DND-41 (cell line): ENCODE results near the gene FRY.

ENCODE experiments used
- ATAC-seq: fragments of 200-7000 bp; cut with Tn5 transposase; 3 replicates; pipeline ENCODE4 v1.9.1; 2021; ENCODE audit warnings: low read depth; ENCODE audit not compliant: insufficient read depth
- DNase-seq: peaks from one replicate; pipeline ENCODE4 v3.0.0-alpha.2; 2020
- H2AFZ ChIP-seq: 2 replicates; pipeline ENCODE4 v1.6.0; 2012; ENCODE audit warnings: low read depth, low read length
- H3K27ac ChIP-seq: 2 replicates; pipeline ENCODE4 v1.5.1; 2012; ENCODE audit warnings: low read length, inconsistent platforms
- H3K27me3 ChIP-seq: fragments of 200-600 bp; sonication (generic); 2 replicates; pipeline ENCODE4 v1.6.0; 2012; ENCODE audit warnings: low read length, mild to moderate bottlenecking, inconsistent platforms; ENCODE audit not compliant: insufficient read depth, poor library complexity
- H3K36me3 ChIP-seq: 2 replicates; pipeline ENCODE4 v1.5.1; 2012; ENCODE audit warnings: low read length, inconsistent platforms; ENCODE audit not compliant: insufficient read depth
- H3K4me1 ChIP-seq: 2 replicates; pipeline ENCODE4 v1.5.1; 2012; ENCODE audit warnings: mild to moderate bottlenecking, low read length; ENCODE audit not compliant: insufficient read depth
- H3K4me2 ChIP-seq: 2 replicates; pipeline ENCODE4 v1.6.0; 2012; ENCODE audit warnings: mild to moderate bottlenecking, moderate library complexity, low read length, inconsistent platforms; ENCODE audit not compliant: insufficient read depth
- H3K4me3 ChIP-seq, 2 experiments: fragments of 200-600 bp in 1 of 2; shearing (Covaris generic) in 1 of 2; 2 replicates each; pipeline ENCODE4 v1.5.1; 2012 to 2016; ENCODE audit warnings: inconsistent platforms in 2 of 2, low read length in 2 of 2, mild to moderate bottlenecking in 2 of 2, low read depth in 1 of 2, moderate library complexity in 1 of 2
- H3K79me2 ChIP-seq: 2 replicates; pipeline ENCODE4 v1.6.0; 2012; ENCODE audit warnings: low read length, inconsistent platforms; ENCODE audit not compliant: insufficient read depth
- H3K9ac ChIP-seq: 2 replicates; pipeline ENCODE4 v1.6.0; 2012; ENCODE audit warnings: low read depth, mild to moderate bottlenecking, inconsistent platforms, low read length, moderate library complexity
- H3K9me3 ChIP-seq: 2 replicates; pipeline ENCODE4 v1.5.1; 2012; ENCODE audit warnings: low read length, moderate library complexity, mild to moderate bottlenecking, inconsistent platforms; ENCODE audit not compliant: insufficient read depth, severe bottlenecking
- H4K20me1 ChIP-seq: 2 replicates; pipeline ENCODE4 v1.6.0; 2012; ENCODE audit warnings: low read length; ENCODE audit not compliant: insufficient read depth
- EZH2 ChIP-seq: IDR thresholded peaks from 3 replicates; pipeline ENCODE4 v1.6.1; 2012; ENCODE audit warnings: borderline replicate concordance, low read depth, mild to moderate bottlenecking, moderate library complexity, low read length, inconsistent platforms; ENCODE audit not compliant: severe bottlenecking
- TF ChIP-seq, protein P1 (sequence below): IDR thresholded peaks from 2 replicates; pipeline ENCODE4 v1.5.1; 2012; ENCODE audit warnings: borderline replicate concordance, low read length, moderate library complexity, mild to moderate bottlenecking; ENCODE audit not compliant: poor library complexity, severe bottlenecking; ENCODE audit errors: extremely low read depth

The FRY gene

GRCh38 chr13:32019612-32020233, 11.9 kb upstream of the FRY start:
- H3K79me2 ChIP-seq: no peaks in the 10 kb centered on the region
- H2AFZ ChIP-seq: no peak overlapping the region
- TF ChIP-seq, protein P1, sequence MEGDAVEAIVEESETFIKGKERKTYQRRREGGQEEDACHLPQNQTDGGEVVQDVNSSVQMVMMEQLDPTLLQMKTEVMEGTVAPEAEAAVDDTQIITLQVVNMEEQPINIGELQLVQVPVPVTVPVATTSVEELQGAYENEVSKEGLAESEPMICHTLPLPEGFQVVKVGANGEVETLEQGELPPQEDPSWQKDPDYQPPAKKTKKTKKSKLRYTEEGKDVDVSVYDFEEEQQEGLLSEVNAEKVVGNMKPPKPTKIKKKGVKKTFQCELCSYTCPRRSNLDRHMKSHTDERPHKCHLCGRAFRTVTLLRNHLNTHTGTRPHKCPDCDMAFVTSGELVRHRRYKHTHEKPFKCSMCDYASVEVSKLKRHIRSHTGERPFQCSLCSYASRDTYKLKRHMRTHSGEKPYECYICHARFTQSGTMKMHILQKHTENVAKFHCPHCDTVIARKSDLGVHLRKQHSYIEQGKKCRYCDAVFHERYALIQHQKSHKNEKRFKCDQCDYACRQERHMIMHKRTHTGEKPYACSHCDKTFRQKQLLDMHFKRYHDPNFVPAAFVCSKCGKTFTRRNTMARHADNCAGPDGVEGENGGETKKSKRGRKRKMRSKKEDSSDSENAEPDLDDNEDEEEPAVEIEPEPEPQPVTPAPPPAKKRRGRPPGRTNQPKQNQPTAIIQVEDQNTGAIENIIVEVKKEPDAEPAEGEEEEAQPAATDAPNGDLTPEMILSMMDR: peak; percentile 69
- no peak for TF ChIP-seq EZH2
- peak; percentile 41 for DNase-seq
- H3K27me3 ChIP-seq: no peaks in the 10 kb centered on the region
- peak; percentile 65; the same call in 2 of the 3 replicates for ATAC-seq
- no peak overlapping the region for H3K4me3 ChIP-seq
- no peak overlapping the region for H3K4me2 ChIP-seq
- H3K9me3 ChIP-seq: no peaks in the 10 kb centered on the region
- no peaks in the 10 kb centered on the region for H3K4me1 ChIP-seq
- H4K20me1 ChIP-seq: no peaks in the 10 kb centered on the region
- H3K36me3 ChIP-seq: no peaks in the 10 kb centered on the region
- H3K27ac ChIP-seq: no peak overlapping the region
- no peak overlapping the region for H3K9ac ChIP-seq

- H3K27me3 ChIP-seq: no peaks in the 10 kb centered on the region
- H3K4me2 ChIP-seq: no peak overlapping the region
- DNase-seq (no peak), ATAC-seq (no peak)
- H3K79me2 ChIP-seq: no peaks in the 10 kb centered on the region
- no peaks in the 10 kb centered on the region for H3K36me3 ChIP-seq
- H3K4me3 ChIP-seq: no peak overlapping the region
- no peaks in the 10 kb centered on the region for H4K20me1 ChIP-seq
- H3K9ac ChIP-seq: no peak overlapping the region
- H2AFZ ChIP-seq: no peak overlapping the region
- H3K9me3 ChIP-seq: no peaks in the 10 kb centered on the region
- H3K27ac ChIP-seq: no peak overlapping the region
- H3K4me1 ChIP-seq: no peaks in the 10 kb centered on the region
- TF ChIP-seq EZH2: no peak
Measured at GRCh38 chr13:32021785-32022184, 9.8 kb upstream of the FRY start.

DNA sequence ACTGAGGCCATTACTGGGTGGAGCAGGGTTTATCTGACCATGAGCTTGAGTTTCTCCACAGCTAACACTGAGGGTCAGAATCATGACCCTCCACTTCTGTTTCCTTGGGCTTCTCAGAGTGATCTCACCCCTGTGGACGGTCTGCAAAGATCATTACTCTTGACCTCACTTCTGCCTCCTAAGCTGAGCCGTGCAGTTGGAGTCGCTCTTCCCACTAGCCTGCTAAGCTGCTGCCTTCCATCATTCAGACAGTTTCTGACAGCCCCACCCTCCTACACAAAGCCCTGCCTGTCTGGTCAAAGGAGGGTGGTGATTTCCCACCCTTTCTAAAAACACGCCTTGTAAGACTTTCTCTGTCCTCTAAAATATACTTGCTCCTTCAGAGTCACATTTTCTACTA, 9.3 kb upstream of the FRY start:
- no peak overlapping the region for H3K9ac ChIP-seq
- no peaks in the 10 kb centered on the region for H3K9me3 ChIP-seq
- no peaks in the 10 kb centered on the region for H3K36me3 ChIP-seq
- no peaks in the 10 kb centered on the region for H3K79me2 ChIP-seq
- H2AFZ ChIP-seq: no peak overlapping the region
- H3K27me3 ChIP-seq: peaks cover 4% of the 10 kb centered on the region
- H3K27ac ChIP-seq: no peak overlapping the region
- H3K4me2 ChIP-seq: no peak overlapping the region
- TF ChIP-seq, protein P1: no peak
- TF ChIP-seq EZH2: no peak
- ATAC-seq (no peak), DNase-seq (no peak)
- no peaks in the 10 kb centered on the region for H3K4me1 ChIP-seq
- no peak overlapping the region for H3K4me3 ChIP-seq
- no peaks in the 10 kb centered on the region for H4K20me1 ChIP-seq

GRCh38 chr13:32023096-32023495, 8.5 kb upstream of the FRY start:
- Histone ChIP-seq H3K36me3 (no peaks in the 10 kb centered on the region), H3K9me3 (no peaks in the 10 kb centered on the region), H2AFZ (no peak overlapping the region), H3K4me3 (no peak overlapping the region), H3K27ac (no peak overlapping the region), H3K27me3 (peaks cover 6% of the 10 kb centered on the region), H3K4me1 (no peaks in the 10 kb centered on the region), H3K79me2 (no peaks in the 10 kb centered on the region), H3K4me2 (no peak overlapping the region), H3K9ac (no peak overlapping the region), H4K20me1 (no peaks in the 10 kb centered on the region)
- ATAC-seq (no peak), DNase-seq (no peak)
- no peak for TF ChIP-seq EZH2
- TF ChIP-seq, protein P1: no peak
